Sigmoid colon (tissue), 7 donors: ENCODE measurements around the gene COPS7B. TPM values are rescaled to one million over a fixed set of nuclear protein-coding genes. Genes with fewer than 3 reads are reported as not detected.

ENCODE experiments used
- DNase-seq: peaks from one replicate; pipeline ENCODE4 v3.0.0-alpha.2; 2019
- H3K27ac ChIP-seq, 4 donors: fragments of 200-600 bp; sonication (generic); one replicate each; pipeline ENCODE4 v1.5.1; 2016 to 2019; ENCODE audit warnings: mild to moderate bottlenecking in 1 of 4
- H3K27me3 ChIP-seq, 3 donors: fragments of 200-600 bp; sonication (generic); one replicate each; pipeline ENCODE4 v1.5.1; 2019; ENCODE audit warnings: mild to moderate bottlenecking in 1 of 3
- H3K36me3 ChIP-seq, 4 donors: fragments of 200-600 bp; sonication (generic); one replicate each; pipeline ENCODE4 v1.5.1; 2016 to 2019
- H3K4me1 ChIP-seq, 4 donors: fragments of 200-600 bp; sonication (generic); one replicate each; pipeline ENCODE4 v1.5.1; 2017 to 2019
- H3K4me3 ChIP-seq, 4 donors: fragments of 200-600 bp; sonication (generic); one replicate each; pipeline ENCODE4 v1.5.1; 2017 to 2019; ENCODE audit warnings: mild to moderate bottlenecking in 2 of 4, moderate library complexity in 1 of 4
- H3K9me3 ChIP-seq, 4 donors: fragments of 200-600 bp in 3 of 4; sonication (generic) in 3 of 4; one replicate each; pipeline versions ENCODE4 v1.5.1 to v1.6.1; 2013 to 2019
- EP300 ChIP-seq, 4 donors: sonication (generic); formaldehyde crosslinking; IDR thresholded peaks; one replicate each; pipeline ENCODE4 v1.6.1; 2017; ENCODE audit warnings: antibody characterized with exemption in 4 of 4
- POLR2A ChIP-seq, 2 donors: fragments of 450-650 bp; IDR thresholded peaks; one replicate each; pipeline ENCODE4 v1.6.1; 2016; ENCODE audit warnings: antibody characterized with exemption in 2 of 2, mild to moderate bottlenecking in 2 of 2, moderate library complexity in 2 of 2
- POLR2AphosphoS5 ChIP-seq, 4 donors: sonication (generic); formaldehyde crosslinking; IDR thresholded peaks; one replicate each; pipeline ENCODE4 v1.6.1; 2017; ENCODE audit warnings: antibody characterized with exemption in 4 of 4
- WGBS, 2 donors: extraction: QIAGEN DNeasy Blood & Tissue Kit; methylation state at CpG; one replicate each; pipeline ENCODE4 v1.1.7; 2013; 5-methylcytosine and 5-hydroxymethylcytosine counted together
- intact Hi-C: fragments of 100-400 bp; cut with DNase I; formaldehyde crosslinking; loops from one replicate; pipeline ENCODE4 v1.15.1; 2023
- polyA plus RNA-seq, 3 donors: library from polyadenylated mRNA; stranded (reverse); fragments of 200-250 nt; gene quantifications; one replicate each; pipeline ENCODE4 v1.2.3, GENCODE V29; 2013
- total RNA-seq, 4 donors: library from RNA; depleted of rRNA; stranded (reverse); fragments of >200 nt; gene quantifications; one replicate each; pipeline ENCODE4 v1.1.0, GENCODE V29; 2016
- TF ChIP-seq, protein P1 (sequence below), 4 experiments: fragments of 450-650 bp in 3 of 4; fragments of 200-600 bp in 1 of 4; IDR thresholded peaks; one replicate each; pipeline ENCODE4 v1.5.1; 2016 to 2019; ENCODE audit warnings: antibody characterized with exemption in 4 of 4, mild to moderate bottlenecking in 3 of 4, moderate library complexity in 2 of 4
- donor health status: healthy with polysubstance abuse.
- donor health status: Bipolar disorder and iron deficiency.
- donor health status: healthy.

Gene COPS7B
- total and polyA plus RNA-seq, 7 donors: 8.1 to 43.8 (median 17.6) TPM

DNA sequence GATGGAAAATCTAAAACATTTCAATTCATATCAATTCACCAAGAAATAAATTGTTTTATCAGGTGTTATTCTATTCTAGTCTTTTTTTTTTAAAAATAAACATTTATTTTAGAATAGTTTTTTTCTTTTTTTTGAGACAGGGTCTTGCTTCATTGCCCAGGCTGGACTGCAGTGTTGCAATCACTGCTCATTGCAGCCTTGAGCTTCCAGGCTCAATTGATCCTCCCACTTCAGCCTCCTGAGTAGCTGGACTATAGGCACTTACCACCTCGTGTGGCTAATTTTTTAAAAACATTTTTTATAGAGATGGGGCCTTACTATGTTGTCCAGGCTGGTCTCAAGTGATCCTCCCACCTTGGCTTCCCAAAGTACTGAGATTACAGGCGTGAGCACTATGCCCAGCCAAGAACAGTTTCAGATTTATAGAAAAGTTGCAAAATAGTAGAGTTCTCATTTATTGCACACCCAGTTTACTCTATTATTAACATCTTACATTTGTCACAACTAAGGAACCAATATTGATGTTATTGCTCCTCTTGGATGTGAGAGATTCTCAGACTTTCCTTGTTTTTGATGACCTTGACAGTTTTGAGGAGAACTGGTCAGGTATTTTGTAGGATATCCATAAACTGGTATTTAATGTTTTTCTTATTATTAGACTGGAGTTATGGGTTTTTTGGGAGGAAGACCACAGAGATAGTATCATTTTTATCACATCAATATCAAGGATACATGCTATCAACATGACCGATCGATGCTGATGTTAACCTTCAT is 35.0 kb upstream of the COPS7B start:
- no peaks in the 10 kb centered on the region for H3K9me3 ChIP-seq
- intact Hi-C loops: no loop called here
- H3K36me3 ChIP-seq: no peaks in the 10 kb centered on the region
- no peaks in the 10 kb centered on the region for H3K4me1 ChIP-seq
- no peaks in the 10 kb centered on the region for H3K27me3 ChIP-seq
- no peak overlapping the region for H3K27ac ChIP-seq
- TF ChIP-seq POLR2A (IDR thresholded peaks at IDR 0.05) (no peak), POLR2AphosphoS5 (IDR thresholded peaks at IDR 0.05) (no peak), EP300 (IDR thresholded peaks at IDR 0.05) (no peak)
- TF ChIP-seq, protein P1, sequence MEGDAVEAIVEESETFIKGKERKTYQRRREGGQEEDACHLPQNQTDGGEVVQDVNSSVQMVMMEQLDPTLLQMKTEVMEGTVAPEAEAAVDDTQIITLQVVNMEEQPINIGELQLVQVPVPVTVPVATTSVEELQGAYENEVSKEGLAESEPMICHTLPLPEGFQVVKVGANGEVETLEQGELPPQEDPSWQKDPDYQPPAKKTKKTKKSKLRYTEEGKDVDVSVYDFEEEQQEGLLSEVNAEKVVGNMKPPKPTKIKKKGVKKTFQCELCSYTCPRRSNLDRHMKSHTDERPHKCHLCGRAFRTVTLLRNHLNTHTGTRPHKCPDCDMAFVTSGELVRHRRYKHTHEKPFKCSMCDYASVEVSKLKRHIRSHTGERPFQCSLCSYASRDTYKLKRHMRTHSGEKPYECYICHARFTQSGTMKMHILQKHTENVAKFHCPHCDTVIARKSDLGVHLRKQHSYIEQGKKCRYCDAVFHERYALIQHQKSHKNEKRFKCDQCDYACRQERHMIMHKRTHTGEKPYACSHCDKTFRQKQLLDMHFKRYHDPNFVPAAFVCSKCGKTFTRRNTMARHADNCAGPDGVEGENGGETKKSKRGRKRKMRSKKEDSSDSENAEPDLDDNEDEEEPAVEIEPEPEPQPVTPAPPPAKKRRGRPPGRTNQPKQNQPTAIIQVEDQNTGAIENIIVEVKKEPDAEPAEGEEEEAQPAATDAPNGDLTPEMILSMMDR (IDR thresholded peaks at IDR 0.05): no peak
- WGBS, 2 donors: 91 to 92% methylated on average over 4 of the region's 4 CpGs
- H3K4me3 ChIP-seq: no peak overlapping the region
- no peak for DNase-seq

DNA sequence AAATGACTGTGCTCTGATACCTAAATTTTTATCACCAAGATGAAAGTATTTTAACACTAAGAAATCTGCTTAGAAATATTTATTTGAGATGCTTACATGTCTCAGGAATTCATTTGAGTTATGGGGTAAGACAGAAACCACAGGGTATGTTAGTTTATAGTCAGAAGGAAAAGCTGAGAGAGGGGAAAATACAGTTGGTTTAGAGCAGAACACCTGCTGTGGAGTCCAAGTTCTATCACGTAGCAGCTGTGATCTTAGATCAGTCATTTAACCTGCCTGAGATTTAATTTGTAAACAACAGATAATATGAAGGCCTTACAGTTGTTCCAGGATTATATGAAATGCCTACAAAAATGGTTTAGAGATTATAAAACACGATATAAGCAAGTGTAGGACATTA is 34.2 kb upstream of the COPS7B start:
- intact Hi-C loops: no loop called here
- H3K27me3 ChIP-seq: no peaks in the 10 kb centered on the region
- H3K27ac ChIP-seq: no peak overlapping the region
- no peaks in the 10 kb centered on the region for H3K9me3 ChIP-seq
- H3K4me3 ChIP-seq: no peak overlapping the region
- no peak for DNase-seq
- TF ChIP-seq POLR2AphosphoS5 (IDR thresholded peaks at IDR 0.05) (no peak), EP300 (IDR thresholded peaks at IDR 0.05) (no peak), POLR2A (IDR thresholded peaks at IDR 0.05) (no peak)
- TF ChIP-seq, protein P1 (IDR thresholded peaks at IDR 0.05): no peak
- H3K4me1 ChIP-seq: no peaks in the 10 kb centered on the region
- H3K36me3 ChIP-seq: no peaks in the 10 kb centered on the region
- WGBS, 2 donors: 36 to 68% methylated on average over 2 of the region's 2 CpGs

DNA sequence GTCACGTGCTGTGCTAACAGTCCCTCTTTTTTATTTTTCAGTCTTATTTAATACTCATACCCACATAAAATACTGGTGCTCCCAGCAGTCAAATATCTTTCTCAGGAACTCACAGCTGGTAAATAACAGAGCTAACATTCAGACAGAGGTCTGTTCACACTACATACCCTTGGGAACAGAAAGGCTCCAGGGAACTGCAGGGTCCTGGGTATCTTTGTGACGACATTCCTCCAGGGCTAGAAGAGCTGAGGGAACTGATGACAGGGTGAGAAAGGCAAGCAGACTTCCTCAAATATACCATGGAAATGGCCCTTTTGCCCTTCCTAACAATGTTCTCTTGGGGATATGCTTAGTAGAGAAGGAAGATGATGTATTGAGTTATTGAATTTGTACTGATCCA is 24.5 kb upstream of the COPS7B start:
- TF ChIP-seq POLR2A (IDR thresholded peaks at IDR 0.05) (no peak), POLR2AphosphoS5 (IDR thresholded peaks at IDR 0.05) (no peak), EP300 (IDR thresholded peaks at IDR 0.05) (no peak)
- TF ChIP-seq, protein P1 (IDR thresholded peaks at IDR 0.05): no peak
- 91 to 95% methylated on average over 2 of the region's 2 CpGs for WGBS, 2 donors

DNA sequence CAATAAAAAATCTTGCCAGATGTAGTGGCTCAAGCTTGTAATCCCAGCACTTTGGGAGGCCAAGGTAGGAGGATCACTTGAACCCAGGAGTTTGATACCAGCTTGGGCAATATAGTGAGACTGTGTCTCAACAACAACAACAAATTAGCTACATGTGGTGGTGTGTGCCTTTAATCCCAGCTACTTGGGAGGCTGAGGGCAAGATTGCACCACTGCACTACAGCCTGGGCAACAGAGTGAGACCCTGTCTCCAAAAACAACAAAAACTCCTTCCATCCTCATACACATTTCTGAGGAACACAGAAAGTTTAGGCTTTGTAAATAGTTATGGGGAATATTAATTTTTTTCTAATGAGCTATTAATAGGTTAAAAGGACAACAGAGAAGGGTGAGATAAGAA is 22.1 kb upstream of the COPS7B start:
- no peak for DNase-seq
- H3K9me3 ChIP-seq: no peaks in the 10 kb centered on the region
- H3K27ac ChIP-seq: no peak overlapping the region
- no peaks in the 10 kb centered on the region for H3K4me1 ChIP-seq
- intact Hi-C loops: no loop called here
- no peaks in the 10 kb centered on the region for H3K36me3 ChIP-seq
- H3K27me3 ChIP-seq: no peaks in the 10 kb centered on the region
- no peak for TF ChIP-seq POLR2AphosphoS5 (IDR thresholded peaks at IDR 0.05)
- TF ChIP-seq POLR2A (IDR thresholded peaks at IDR 0.05): no peak
- TF ChIP-seq, protein P1 (IDR thresholded peaks at IDR 0.05): no peak
- no peak for TF ChIP-seq EP300 (IDR thresholded peaks at IDR 0.05)
- no peak overlapping the region for H3K4me3 ChIP-seq

More for the DNA sequence above, 24.5 kb upstream of the COPS7B start:
- H3K36me3 ChIP-seq: no peaks in the 10 kb centered on the region
- H3K27ac ChIP-seq: no peak overlapping the region
- no peaks in the 10 kb centered on the region for H3K4me1 ChIP-seq
- DNase-seq: no peak
- H3K27me3 ChIP-seq: no peaks in the 10 kb centered on the region
- H3K4me3 ChIP-seq: no peak overlapping the region
- intact Hi-C loops: no loop called here
- no peaks in the 10 kb centered on the region for H3K9me3 ChIP-seq

DNA sequence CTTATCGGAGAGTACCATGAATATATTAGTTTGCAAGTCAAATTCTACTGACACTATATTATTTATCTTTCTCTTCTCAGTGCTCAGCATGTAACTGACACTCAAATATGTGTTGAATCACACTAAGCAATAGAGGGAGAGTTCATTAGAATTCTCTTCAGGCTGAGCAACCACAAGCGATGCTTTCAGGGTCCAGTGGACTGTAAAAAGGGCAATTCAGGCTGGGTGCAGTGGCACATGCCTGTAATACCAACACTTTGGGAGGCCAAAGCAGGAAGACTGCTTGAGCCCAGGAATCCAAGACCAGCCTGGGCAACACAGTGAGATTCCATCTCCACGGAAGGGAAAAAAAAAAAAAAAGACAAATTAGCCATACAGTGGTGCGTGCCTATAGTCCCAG is 21.5 kb upstream of the COPS7B start:
- 91 to 96% methylated on average over 4 of the region's 4 CpGs for WGBS, 2 donors
- H3K4me1 ChIP-seq: no peaks in the 10 kb centered on the region
- H3K27ac ChIP-seq: no peak overlapping the region
- TF ChIP-seq, protein P1 (IDR thresholded peaks at IDR 0.05): no peak
- TF ChIP-seq EP300 (IDR thresholded peaks at IDR 0.05): no peak
- no peak for TF ChIP-seq POLR2A (IDR thresholded peaks at IDR 0.05)
- no peak overlapping the region for H3K4me3 ChIP-seq
- intact Hi-C loops: no loop called here
- no peaks in the 10 kb centered on the region for H3K27me3 ChIP-seq
- H3K36me3 ChIP-seq: no peaks in the 10 kb centered on the region
- DNase-seq: no peak
- no peaks in the 10 kb centered on the region for H3K9me3 ChIP-seq
